ENCODE results near the gene SCNN1A.
A peak's percentile ranks its signal among the peaks of the same experiment; 100 is the strongest.

SCNN1A gene

DNA sequence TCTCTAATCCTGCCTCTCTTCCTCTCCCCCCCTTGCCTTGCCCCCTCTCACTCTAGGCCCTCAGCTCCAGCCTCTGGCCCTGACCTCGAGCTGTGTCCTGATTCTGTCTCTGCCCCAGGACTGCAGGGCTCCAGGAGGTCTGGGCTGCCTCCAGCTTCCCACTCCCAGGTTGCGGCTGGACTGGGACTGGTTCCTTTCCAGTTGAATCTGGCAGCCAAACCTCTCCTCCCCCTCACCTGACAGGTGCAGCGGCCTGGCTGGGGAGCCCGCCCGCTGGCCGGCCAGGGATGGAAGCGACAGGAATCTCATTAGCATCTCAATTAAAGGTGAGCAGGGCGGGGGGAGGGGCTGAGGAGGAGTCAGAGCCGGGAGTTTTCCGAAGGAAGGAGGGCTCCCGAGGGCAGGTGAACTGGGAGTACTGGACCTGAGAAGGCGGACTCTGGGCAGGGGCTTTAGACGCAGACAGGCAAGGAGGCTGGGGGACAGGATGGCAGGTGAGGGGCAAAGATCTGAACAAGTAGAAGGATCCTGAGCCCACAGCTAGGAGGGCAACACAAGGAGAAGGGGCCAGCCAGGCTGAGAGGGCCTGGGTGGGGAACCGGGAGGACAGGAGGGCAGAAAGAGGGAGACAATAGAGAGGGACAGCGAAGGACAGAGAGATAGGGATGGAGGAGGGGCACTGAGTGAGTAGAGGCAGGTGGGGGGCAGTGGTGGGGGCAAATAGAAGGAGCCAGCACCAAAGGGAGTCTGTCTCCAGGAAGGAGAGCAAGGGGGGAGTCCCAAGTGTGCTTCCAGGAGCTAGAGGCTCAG, at the start of gene SCNN1A:
Gene SCNN1A (minus strand): TSS at position 295 of the 810 bp plus-strand sequence. CDS start 780 bp downstream, outside the sequence.
- no peak for DNase-seq

DNA sequence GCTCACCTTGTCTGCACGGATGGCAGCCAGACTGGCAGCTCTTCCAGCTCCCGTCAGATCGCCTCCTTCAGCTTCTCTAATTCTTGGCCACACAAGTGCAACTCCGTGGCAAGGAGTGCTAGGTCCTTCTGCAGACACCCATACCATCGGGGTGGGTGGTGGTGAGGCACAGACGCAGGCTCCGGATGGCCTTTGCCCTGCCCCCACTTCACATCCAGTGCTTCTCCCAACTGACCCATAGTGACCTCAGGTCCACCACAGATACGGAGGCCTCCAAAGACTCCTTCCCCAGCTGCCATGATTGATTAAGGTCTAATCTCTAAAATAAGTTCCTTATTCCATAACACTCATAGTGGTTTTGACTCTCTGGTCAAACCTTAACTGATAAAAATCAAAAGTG, 49.5 kb upstream of the SCNN1A start:
- no peak for DNase-seq

DNA sequence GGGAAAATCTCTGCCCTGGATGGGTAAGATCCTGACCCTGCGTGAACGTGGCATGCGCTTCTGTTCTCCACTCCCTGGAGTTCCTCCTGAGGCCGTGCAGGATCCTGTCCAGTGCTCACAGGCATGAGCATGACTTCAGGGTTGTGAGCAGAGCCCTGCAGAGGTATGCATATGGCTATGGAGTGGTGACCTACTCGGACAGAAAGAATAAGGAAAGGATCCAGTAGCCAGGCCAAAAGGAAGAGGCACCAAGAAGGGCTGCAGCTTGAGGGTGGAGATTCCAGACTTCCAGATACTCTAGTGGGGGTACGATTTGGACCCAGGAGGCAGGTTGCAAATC, 48.6 kb upstream of the SCNN1A start:
- no peak for DNase-seq

DNA sequence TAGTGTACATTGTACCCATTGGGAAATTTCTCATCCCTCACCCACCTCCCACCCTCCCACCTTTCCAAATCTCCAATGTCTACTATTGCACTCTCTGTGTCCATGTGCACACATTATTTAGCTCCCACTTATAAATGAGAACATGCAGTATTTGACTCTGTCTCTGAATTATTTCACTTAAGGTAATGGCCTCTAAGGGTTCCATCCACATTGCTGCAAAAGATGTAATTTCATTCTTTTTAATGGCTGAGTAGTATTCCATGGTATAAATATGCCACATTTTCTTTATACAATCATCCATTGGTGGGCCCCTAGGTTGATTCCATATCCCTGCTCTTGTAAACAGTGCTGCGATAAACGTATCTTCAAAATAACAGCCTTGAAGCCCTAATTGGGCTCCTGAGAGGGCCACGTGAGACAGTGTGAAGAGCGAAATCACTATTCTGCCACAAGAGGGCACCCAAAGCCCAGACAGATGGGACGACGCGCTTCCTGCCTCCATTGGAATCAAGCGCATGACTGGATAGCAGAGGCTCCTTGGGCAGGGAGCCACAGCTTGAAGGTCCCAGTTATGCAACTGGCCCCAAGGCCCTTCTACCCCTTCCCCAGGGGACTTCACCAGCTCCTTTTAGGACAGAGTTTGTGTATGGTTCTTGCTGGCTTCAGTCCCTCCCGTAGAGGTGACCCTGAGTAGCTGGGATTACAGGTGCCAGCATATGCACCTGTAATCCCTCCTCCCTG, 48.1 kb upstream of the SCNN1A start:
- DNase-seq = peak; percentile 24

DNA sequence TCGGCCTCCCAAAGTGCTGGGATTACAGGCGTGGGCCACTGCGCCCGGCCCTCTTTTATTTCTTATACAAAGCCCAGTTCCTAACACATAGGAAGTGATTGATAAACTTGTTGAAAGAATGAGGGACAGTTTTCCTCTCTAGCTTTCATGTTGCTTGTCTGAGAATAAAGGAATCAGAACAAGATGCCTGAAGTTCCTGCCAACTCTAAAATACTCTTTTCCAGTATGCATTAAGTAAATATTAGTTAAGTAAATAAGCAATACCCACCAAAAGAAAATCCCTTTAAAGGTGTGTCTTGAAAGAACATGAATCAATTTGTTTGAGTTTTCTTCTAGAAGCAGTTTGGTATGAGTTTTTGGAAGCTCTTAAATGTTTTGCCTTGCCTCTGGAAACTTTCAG, 45.0 kb upstream of the SCNN1A start:
- DNase-seq = no peak

DNA sequence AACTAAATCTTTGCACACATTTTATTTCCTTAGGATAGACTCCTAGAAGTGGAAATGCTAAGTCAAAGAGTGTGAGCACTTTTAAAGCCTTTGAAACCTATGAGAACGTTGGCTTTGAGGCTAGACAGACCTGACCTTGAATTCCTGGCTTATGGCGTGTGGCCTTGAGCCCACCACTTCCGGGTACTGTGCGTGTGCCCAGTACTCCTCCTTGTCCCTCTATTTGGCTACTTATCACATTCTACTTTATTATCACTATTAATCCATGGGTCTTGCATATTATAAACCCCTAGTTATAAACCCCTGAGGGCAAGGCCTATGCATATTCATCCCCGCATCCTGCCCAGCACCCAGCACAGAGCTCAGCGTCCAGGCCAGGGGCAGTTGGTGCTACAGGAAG, 43.4 kb upstream of the SCNN1A start:
- DNase-seq = no peak

DNA sequence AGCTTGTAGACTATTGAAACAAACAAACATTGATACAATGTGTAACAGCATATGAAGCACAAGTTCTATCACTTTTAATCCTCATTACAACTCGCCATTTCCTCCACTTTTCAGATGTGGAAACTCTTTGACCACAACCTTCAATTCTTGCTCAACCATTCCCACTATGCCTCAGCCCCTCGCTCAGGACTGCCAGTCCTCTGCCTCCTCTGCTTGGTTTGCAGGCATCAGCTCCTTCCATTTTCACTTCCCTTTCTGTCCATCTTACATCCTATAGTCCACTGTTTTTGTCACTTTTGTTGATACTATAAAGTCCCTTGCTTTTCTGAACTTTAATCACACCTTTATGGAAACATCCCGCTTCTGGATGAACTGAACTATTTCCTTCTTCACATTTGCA, 41.2 kb upstream of the SCNN1A start:
- DNase-seq = no peak

DNA sequence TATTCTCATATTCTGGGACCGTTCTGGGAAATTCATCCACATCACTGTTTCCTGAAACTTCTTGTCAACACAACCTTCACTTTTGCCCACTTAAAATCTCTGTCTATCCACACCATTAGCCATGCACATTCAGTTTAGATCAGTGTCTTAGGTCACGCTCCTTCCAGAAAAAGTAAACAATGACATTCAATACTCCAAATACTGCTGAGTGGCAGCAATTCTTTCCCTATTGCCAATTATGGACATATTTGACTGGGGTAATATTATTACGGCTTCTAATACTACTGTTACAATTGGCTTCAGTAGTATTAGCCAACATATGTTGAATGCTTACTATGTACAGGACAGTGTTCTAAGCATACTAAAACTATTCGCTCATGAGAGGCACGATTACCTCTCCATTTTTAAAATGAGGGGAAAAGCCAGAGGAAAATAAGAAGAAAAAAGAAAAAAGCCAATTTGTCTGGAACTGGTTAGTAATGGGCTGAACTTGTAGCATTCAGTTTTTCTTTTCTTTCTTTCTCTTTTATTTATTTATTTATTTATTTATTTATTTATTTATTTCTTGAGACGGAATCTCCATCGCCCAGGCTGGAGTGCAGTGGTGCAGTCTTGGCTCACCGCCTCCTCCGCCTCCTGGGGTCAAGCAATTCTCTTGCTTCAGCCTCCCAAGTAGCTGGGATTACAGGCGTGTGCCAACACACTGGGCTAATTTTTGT, 32.0 kb upstream of the SCNN1A start:
- DNase-seq = no peak

DNA sequence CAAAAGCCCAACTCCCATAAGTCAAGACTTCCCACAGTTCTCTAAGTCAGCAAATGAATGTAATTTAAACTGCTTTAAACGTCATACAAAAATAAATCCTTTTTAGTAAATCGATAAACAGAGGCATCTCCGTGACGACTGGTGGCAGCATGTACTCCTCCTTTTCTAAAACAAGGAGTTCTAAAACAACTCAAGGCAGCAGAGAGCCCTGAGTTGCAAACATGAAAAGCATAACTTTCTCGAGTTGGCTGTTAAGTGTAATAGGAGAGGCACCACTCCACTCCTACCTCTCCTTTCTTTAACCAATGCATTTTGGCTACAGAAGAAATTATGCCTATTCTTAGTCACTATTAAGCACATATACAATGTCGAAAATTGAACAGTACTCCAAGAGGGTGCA, 30.6 kb upstream of the SCNN1A start:
- DNase-seq = no peak

DNA sequence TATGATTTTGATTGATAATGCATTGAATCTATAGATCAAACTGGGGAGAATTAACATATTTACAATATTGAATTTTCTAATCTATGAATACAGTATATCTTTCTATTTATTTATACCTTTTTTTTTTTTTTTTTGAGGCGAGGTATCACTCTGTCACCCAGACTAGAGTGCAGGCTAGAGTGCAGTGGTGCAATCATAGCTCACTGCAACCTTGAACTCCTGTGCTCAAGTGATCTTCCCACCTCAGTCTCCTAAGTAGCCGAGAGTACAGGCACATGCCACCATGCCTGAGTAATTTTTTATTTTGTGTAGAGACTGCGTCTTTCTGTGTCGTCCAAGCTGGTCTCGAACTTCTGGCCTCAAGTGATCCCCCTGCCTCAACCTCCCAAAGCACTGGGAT, 29.0 kb upstream of the SCNN1A start:
- no peak for DNase-seq

DNA sequence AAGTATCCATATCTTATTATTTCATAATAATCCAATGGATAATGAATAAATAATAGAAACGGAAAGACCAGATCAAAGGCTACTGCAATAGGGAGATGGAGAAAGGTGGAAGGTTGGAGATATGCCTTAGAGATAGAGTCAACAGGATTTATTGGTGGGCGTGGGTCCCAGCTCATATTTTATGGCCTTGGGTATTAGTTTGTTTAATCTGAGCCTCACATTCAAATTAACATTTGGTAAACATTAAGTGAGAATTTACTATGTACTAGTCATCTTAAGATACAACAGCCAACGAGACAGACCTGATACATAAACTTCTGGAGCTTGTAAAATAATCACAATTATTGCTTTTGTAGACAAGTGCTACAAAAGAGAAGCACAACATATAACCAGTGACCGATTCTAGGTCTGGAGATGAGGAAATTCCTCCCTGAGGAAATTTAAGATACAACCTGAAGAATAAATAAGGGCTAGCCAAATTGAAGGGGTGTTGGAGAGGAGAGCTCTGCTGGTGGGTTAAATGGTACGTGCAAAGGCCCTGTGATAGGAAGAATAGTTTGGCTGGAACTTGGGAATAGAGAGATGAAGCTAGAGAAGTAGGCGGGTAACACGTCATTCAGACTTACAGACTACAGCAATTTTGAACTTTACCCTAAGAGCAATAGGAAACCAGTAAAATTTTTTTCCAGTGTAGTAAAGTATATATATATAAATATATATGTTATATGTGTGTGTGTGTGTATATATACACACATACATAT, 24.7 kb upstream of the SCNN1A start:
- DNase-seq = no peak

DNA sequence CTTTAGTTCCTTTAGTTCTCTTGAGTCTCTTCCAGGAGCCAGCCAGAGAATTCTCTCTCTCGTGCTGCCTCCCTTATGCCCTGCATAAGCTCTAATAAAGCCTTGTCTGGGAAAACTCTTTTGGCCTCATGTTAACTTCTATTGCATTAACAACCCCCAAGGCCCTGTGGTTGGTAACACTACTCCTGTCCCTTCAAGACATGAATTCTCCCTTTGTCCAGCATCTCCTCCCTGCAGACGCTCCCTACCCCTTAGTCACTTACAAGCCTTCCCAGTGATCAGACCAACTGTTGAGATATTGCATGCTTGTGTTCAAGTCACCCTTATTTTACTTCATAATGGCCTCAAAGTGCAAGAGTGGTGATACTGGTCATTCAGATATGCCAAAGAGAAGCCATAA, 20.7 kb upstream of the SCNN1A start:
- no peak for DNase-seq

DNA sequence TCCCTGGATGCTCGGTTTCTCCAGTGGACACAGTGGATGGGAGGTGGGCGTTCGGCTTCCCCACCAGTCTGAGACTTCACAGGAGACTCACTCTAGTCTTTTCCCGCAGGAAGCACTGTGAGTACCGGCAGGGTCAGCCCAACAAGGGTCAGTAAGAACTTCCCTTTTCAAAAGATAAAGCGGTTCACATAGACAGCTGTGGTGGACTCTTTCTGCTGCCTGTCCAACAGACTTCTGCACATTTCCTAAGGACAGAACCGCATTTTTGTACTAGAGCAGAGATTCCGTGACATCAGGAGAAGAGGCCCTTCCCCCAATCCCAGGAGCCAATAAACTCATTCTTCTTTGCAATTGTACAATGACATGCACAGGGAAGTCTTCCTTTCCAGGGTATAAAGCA, 19.0 kb upstream of the SCNN1A start:
- no peak for DNase-seq

DNA sequence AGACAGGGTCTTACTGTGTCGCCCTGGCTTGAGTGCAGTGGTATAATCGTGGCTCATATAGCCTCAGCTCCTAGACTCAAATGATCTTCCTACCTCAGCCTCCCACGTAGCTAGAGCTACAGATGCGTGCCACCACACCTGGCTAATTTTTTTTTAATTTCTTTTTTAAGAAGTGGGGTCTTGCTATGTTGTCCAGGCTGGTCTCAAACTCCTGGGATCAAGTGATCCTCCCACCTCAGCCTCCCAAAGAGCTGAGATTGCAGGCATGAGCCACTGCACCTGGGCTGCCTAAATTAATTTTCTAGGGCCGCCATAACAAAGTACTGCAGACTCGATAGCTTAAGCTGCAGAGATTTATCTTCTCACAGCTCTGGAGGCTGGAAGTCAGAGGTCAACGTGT, 17.7 kb upstream of the SCNN1A start:
- no peak for DNase-seq

DNA sequence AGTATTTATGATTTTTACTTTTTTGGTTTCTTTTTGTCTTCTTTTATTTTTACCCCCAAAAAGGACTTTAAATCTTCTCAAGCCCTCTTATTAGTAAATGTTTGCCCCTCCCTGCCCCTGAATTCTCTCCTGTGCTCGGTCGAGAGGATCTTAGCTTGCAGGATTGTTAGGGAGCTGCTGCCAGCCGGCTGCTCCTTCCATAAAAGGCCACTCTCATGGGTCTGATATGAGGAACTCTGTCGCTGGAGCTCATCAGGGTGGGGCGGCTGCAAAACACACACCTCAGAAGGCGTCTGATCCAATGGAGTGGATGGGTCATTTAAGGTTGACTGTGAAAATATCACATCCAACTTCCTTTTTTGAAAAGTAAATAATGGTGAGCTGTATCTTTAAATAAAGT, 17.1 kb upstream of the SCNN1A start:
- no peak for DNase-seq

DNA sequence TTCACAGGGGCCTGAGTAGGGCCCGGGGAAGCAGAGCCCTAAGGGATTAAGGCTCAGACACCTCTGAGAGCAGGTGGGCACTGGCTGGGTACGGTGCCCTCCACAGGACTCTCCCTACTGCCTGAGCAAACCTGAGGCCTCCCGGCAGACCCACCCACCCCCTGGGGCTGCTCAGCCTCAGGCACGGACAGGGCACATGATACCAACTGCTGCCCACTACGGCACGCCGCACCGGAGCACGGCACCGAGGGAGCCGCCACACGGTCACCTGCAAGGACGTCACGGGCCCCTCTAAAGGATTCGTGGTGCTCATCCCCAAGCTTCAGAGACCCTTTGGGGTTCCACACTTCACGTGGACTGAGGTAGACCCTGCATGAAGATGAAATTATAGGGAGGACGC, 15.7 kb upstream of the SCNN1A start:
- DNase-seq = no peak

DNA sequence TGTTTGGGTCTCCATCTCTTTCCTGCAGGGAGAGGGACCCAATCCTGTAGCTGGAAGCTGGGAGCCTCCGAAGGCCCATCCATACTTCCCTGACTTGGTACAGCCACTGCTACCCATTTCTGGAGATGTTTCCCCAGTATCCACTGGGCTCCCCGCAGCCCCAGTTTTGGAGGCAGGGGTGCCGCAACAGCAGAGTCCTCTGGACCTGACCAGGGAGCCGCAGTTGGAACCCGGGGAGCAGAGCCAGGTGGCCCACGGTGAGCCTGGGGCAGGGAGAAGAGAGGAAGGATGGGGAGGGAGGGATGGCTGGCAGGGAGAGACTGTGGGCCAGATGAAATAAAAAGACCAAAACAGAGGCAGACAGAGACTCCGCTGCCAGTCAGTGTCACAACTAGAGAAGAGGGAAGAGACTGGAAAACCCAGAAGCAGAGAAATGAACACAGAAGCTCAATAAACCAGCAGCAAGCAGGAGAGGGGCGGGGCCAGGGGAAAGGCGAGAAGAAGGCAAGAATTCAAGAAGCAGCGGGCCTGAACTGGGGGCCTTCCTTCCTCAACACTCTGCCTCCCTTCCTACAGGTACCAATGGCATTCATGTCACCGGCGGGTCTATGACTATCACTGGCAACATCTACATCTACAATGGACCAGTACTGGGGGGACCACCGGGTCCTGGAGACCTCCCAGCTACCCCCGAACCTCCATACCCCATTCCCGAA, 14.9 kb upstream of the SCNN1A start:
- no peak for DNase-seq

DNA sequence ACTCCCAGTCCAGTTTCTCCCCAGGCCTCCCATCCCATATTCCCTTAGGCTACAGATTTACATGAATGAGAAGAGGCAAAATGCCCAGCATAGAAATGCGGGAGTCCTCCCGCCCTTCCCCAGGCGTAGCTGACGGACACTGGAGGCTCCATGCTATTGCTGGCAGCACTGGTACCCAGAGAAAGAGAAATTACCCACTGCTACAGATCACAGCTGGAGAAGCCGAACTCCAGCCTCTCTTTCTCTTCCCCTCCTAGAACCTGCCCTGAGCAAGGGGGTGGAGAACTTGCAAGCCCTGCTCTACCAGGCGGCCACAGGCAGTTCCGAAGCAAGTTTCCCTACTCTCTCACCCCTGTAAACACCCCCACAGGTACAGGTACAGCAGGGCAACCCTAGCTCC, 12.2 kb upstream of the SCNN1A start:
- DNase-seq = no peak

DNA sequence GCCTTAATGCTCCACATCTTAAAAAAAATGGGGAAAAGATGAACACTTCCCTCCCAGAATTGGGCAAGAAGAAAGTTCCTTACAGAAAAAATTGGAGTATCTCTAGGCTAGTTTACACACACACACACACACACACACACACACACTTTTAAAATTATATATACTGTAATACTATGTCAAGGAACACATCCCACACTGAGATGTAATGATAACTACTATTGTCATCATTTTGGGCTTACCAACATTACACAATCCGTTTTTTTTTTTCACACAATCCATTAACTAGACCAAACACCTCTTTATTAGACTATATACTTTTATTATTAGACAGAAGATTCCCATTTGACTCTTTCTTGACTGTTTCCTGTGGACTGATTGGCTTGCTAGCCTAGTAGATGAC, 11.1 kb upstream of the SCNN1A start:
- DNase-seq = no peak

DNA sequence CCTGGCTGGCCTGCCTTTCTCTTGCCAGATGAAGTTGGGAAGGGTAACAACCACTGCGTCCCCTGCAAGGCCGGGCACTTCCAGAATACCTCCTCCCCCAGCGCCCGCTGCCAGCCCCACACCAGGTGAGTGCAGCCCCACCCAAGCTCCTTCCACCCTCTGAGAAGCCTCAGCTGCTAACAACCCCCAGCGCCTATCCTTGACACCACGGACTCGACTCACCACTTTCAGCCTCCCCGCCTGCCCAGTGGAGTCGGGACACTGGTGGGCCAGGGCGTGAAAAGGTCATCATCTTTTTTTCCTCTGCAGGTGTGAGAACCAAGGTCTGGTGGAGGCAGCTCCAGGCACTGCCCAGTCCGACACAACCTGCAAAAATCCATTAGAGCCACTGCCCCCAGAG, 10.7 kb upstream of the SCNN1A start:
- no peak for DNase-seq

DNA sequence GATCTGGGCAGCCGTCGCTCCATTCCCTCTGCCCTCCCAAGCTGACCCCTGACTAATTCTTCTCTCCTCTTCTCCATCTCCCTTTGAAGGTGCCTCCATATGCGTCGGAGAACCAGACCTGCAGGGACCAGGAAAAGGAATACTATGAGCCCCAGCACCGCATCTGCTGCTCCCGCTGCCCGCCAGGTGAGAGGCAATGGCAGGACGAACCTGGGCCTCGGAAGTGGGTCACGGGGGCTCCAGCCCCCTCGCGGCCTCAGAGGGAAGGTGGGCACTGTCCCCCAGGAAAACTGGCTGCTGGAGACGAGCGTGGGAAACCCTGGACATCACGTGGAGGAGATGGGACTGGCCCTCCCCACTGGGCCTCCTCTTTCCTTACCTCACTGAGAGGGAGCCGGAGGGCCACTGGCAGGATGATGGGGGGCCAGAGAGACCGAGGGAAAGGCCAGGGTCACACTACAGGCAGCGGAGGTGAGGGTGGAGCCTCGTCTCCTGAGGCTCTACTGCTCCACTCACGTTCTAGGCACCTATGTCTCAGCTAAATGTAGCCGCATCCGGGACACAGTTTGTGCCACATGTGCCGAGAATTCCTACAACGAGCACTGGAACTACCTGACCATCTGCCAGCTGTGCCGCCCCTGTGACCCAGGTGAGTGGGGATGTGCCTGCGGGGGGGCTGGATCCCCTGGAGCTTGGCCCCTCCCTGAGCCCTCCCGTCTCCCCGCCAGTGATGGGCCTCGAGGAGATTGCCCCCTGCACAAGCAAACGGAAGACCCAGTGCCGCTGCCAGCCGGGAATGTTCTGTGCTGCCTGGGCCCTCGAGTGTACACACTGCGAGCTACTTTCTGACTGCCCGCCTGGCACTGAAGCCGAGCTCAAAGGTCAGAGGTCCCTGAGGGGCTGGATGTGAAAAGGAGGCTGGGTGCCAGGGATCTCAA, 9.4 kb upstream of the SCNN1A start:
- DNase-seq = no peak

Data from DMS 273 treated with DMSO at 0.1 percent for 48 hours (cell line).